GM12865 (cell line): ENCODE results near the gene ADGRL4.

Experiments
- DNase-seq: peaks from one replicate; pipeline ENCODE4 v3.0.0; 2010; ENCODE audit warnings: low read depth
- H3K4me3 ChIP-seq: 2 replicates; pipeline ENCODE4 v1.5.1; 2011; ENCODE audit warnings: mild to moderate bottlenecking, low read depth, low read length, control low read depth
- TF ChIP-seq, protein P1 (sequence below): IDR thresholded peaks from 2 replicates; pipeline ENCODE4 v1.5.1; 2011; ENCODE audit warnings: low read length, control low read depth, low read depth, inconsistent platforms; ENCODE audit not compliant: insufficient read depth; ENCODE audit errors: missing control alignments

The ADGRL4 gene

DNA sequence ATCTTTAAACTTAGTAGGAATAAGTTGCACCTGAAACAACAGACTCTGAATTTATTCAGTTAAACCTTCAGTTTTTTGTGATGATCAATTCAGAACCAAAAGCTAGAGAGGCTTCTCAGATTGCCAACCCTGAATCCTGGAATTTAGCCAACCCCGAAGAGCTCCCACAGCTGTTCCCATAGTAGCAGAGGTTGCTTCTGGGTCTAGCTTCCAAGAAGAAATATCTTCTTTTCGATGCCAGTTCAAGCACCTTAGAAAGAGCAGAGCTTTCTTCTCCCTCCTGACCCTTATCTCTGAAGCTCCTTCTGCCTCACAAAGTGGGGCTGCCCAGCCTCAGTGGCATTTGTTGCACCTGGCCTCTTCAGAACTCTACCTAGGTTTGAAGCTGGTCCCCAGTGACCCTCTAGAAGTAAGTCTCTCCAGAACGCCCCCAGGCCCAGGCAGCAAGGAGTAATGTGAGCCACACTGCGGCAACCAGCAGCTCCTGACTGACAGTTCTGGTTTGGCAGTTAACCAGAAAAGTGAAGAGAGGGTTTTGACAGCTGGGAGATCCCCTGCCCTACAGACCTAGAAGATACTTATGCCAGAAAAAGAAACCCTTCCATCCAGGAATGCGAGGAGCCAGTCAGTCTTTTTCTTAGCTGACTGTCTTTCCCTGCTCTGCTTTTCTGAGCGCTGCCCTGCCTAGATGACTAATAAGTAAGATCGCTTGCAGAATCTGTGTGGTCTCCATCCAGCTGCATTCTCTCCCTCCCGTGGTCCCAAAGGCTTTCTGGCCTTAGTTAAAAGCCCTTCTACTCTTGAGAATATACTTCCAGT lies 165.9 kb downstream of the ADGRL4 start:
- no peak overlapping the region for H3K4me3 ChIP-seq
- DNase-seq = peak; percentile 11
- TF ChIP-seq, protein P1, sequence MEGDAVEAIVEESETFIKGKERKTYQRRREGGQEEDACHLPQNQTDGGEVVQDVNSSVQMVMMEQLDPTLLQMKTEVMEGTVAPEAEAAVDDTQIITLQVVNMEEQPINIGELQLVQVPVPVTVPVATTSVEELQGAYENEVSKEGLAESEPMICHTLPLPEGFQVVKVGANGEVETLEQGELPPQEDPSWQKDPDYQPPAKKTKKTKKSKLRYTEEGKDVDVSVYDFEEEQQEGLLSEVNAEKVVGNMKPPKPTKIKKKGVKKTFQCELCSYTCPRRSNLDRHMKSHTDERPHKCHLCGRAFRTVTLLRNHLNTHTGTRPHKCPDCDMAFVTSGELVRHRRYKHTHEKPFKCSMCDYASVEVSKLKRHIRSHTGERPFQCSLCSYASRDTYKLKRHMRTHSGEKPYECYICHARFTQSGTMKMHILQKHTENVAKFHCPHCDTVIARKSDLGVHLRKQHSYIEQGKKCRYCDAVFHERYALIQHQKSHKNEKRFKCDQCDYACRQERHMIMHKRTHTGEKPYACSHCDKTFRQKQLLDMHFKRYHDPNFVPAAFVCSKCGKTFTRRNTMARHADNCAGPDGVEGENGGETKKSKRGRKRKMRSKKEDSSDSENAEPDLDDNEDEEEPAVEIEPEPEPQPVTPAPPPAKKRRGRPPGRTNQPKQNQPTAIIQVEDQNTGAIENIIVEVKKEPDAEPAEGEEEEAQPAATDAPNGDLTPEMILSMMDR = no peak
